ENCODE data around the gene SPOCK1.

Gene SPOCK1

DNA sequence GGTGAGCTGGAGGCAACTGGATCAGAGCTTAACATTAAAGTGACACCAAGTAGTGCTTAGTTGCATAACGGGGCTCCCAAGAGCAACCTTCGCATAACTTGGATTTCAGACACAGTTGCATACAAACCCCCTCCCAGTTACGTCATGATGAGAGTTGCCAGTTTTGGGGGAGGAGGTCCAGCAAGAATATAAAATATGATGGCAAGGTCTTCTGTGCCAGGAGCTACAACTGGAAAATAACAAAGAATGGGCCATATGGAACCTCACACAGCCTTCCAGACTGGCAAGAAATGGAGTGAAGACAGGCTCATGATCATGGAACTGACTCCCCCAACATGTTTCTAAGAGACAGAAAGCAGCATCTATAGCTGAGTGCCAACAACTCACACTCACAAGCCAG lies 8.5 kb downstream of the SPOCK1 start:
- no peak overlapping the region for H3K18ac ChIP-seq (ENCODE audit: low read depth in 1 of 2, low read length in 2 of 2)
- H3K9me3 ChIP-seq (ENCODE audit: control insufficient read depth, low read length) = no peaks in the 10 kb centered on the region
- no peak overlapping the region for H3K9ac ChIP-seq (ENCODE audit: low read length)
- no peaks in the 10 kb centered on the region for H3K79me1 ChIP-seq (replicated peaks; ENCODE audit: low read length, poor library complexity, severe bottlenecking)
- no peak overlapping the region for H3K4ac ChIP-seq (ENCODE audit: low read depth in 1 of 2, low read length in 2 of 2)
- no peak overlapping the region for H2BK5ac ChIP-seq (ENCODE audit: low read depth, low read length, poor library complexity, severe bottlenecking)
- no peak overlapping the region for H4K8ac ChIP-seq (ENCODE audit: low read length)
- no peaks in the 10 kb centered on the region for H3K27me3 ChIP-seq (ENCODE audit: control insufficient read depth in 1 of 2, insufficient read depth in 1 of 2, low read length in 2 of 2)
- H4K91ac ChIP-seq (ENCODE audit: low read length) = no peak overlapping the region
- 94% methylated on average over 2 of the region's 3 CpGs for WGBS
- no peak overlapping the region for H3K4me3 ChIP-seq (ENCODE audit: insufficient read depth in 1 of 2, low read depth in 1 of 2, low read length in 2 of 2)
- peaks cover 2% of the 10 kb centered on the region for H3K4me1 ChIP-seq (ENCODE audit: control insufficient read depth, insufficient read depth, low read depth, low read length)
- H2AFZ ChIP-seq (ENCODE audit: low read depth, low read length) = no peak overlapping the region
- no peak for DNase-seq
- peaks cover 0 to 4% of the 10 kb centered on the region in 2 experiments for H3K36me3 ChIP-seq (ENCODE audit: control insufficient read depth in 1 of 2, insufficient read depth in 2 of 2, low read depth in 1 of 2, low read length in 2 of 2)
- no peak overlapping the region for H3K27ac ChIP-seq (ENCODE audit: low read length, poor library complexity, severe bottlenecking)
- H3K4me2 ChIP-seq (ENCODE audit: low read length, poor library complexity, severe bottlenecking) = no peak overlapping the region
- no peak overlapping the region for H2BK15ac ChIP-seq (ENCODE audit: low read depth, poor library complexity, severe bottlenecking)
- no peak overlapping the region for H3K14ac ChIP-seq (ENCODE audit: low read length in 2 of 2)
- no peak overlapping the region for H2BK120ac ChIP-seq (ENCODE audit: low read depth, low read length)
- no peak overlapping the region for H2AK5ac ChIP-seq (ENCODE audit: low read length, severe bottlenecking)
- H3K23ac ChIP-seq (ENCODE audit: low read length in 2 of 2) = no peak overlapping the region
- no peak overlapping the region for H2BK12ac ChIP-seq (ENCODE audit: low read length in 2 of 2)

DNA sequence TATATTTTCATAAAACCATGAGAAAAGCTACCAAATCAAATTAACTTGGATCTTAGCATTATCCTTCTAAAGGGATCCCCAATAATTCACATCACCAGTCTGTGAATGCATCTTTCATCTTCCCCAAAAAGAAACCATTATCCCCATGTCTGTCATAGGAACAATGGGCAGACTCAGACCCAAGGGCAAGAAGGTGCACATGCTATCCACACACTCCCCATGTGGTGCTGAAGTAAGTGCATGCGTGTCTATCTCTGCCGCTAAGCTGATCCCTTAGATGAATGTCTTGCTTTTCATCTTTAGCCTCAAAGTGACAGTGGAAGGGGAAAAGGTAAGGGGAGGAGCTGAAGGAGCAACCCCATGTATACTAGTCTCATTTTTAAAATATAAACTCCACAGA lies 10.2 kb downstream of the SPOCK1 start:
- Histone ChIP-seq H3K14ac (ENCODE audit: low read length in 2 of 2) (no peak overlapping the region), H4K91ac (ENCODE audit: low read length) (no peak overlapping the region), H3K18ac (ENCODE audit: low read depth in 1 of 2, low read length in 2 of 2) (no peak overlapping the region), H3K9me3 (ENCODE audit: control insufficient read depth, low read length) (no peaks in the 10 kb centered on the region), H4K8ac (ENCODE audit: low read length) (no peak overlapping the region), H3K27me3 (ENCODE audit: control insufficient read depth in 1 of 2, insufficient read depth in 1 of 2, low read length in 2 of 2) (no peaks in the 10 kb centered on the region), H2BK120ac (ENCODE audit: low read depth, low read length) (no peak overlapping the region), H3K36me3 (ENCODE audit: control insufficient read depth in 1 of 2, insufficient read depth in 2 of 2, low read depth in 1 of 2, low read length in 2 of 2) (peaks cover 0 to 4% of the 10 kb centered on the region in 2 experiments), H3K23ac (ENCODE audit: low read length in 2 of 2) (no peak overlapping the region), H3K4ac (ENCODE audit: low read depth in 1 of 2, low read length in 2 of 2) (no peak overlapping the region), H3K9ac (ENCODE audit: low read length) (no peak overlapping the region), H2BK5ac (ENCODE audit: low read depth, low read length, poor library complexity, severe bottlenecking) (no peak overlapping the region), H3K4me1 (ENCODE audit: control insufficient read depth, insufficient read depth, low read depth, low read length) (peaks cover 2% of the 10 kb centered on the region), H3K4me2 (ENCODE audit: low read length, poor library complexity, severe bottlenecking) (no peak overlapping the region), H2AK5ac (ENCODE audit: low read length, severe bottlenecking) (no peak overlapping the region), H3K27ac (ENCODE audit: low read length, poor library complexity, severe bottlenecking) (no peak overlapping the region), H3K79me1 (replicated peaks; ENCODE audit: low read length, poor library complexity, severe bottlenecking) (no peaks in the 10 kb centered on the region), H2BK12ac (ENCODE audit: low read length in 2 of 2) (no peak overlapping the region), H2AFZ (ENCODE audit: low read depth, low read length) (no peak overlapping the region), H2BK15ac (ENCODE audit: low read depth, poor library complexity, severe bottlenecking) (no peak overlapping the region), H3K4me3 (ENCODE audit: insufficient read depth in 1 of 2, low read depth in 1 of 2, low read length in 2 of 2) (no peak overlapping the region)
- DNase-seq = no peak
- WGBS = no CpG with 5 or more reads among the region's 2 CpGs

DNA sequence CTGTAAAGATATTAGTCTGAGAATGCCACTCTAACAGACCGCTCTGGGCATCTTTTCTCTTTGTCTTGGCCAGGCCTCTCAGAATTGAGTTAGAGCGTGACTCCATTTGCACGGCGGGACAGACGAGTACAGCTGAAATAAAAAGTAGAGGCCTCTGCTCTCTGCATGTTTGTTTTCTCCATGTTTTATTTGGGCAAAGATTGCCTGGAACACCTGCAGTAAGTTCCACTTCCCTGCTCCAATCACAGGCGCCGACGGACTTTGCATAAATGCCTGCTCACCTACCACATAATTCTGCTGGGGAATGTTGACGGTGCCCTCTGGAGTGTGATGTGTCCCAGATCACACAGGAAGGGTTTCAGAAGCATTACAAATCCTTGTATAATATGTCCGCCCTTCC lies 10.6 kb downstream of the SPOCK1 start:
- Histone ChIP-seq H4K8ac (ENCODE audit: low read length) (no peak overlapping the region), H4K91ac (ENCODE audit: low read length) (no peak overlapping the region), H2AK5ac (ENCODE audit: low read length, severe bottlenecking) (no peak overlapping the region), H3K18ac (ENCODE audit: low read depth in 1 of 2, low read length in 2 of 2) (no peak overlapping the region), H2BK12ac (ENCODE audit: low read length in 2 of 2) (no peak overlapping the region), H2BK120ac (ENCODE audit: low read depth, low read length) (no peak overlapping the region), H3K36me3 (ENCODE audit: control insufficient read depth in 1 of 2, insufficient read depth in 2 of 2, low read depth in 1 of 2, low read length in 2 of 2) (peaks cover 0 to 8% of the 10 kb centered on the region in 2 experiments), H3K27ac (ENCODE audit: low read length, poor library complexity, severe bottlenecking) (no peak overlapping the region), H3K9ac (ENCODE audit: low read length) (no peak overlapping the region), H2BK5ac (ENCODE audit: low read depth, low read length, poor library complexity, severe bottlenecking) (no peak overlapping the region), H3K4ac (ENCODE audit: low read depth in 1 of 2, low read length in 2 of 2) (no peak overlapping the region), H3K9me3 (ENCODE audit: control insufficient read depth, low read length) (no peaks in the 10 kb centered on the region), H3K79me1 (replicated peaks; ENCODE audit: low read length, poor library complexity, severe bottlenecking) (no peaks in the 10 kb centered on the region), H3K14ac (ENCODE audit: low read length in 2 of 2) (no peak overlapping the region), H2BK15ac (ENCODE audit: low read depth, poor library complexity, severe bottlenecking) (no peak overlapping the region), H3K4me1 (ENCODE audit: control insufficient read depth, insufficient read depth, low read depth, low read length) (peaks cover 2% of the 10 kb centered on the region), H2AFZ (ENCODE audit: low read depth, low read length) (no peak overlapping the region), H3K23ac (ENCODE audit: low read length in 2 of 2) (no peak overlapping the region), H3K4me2 (ENCODE audit: low read length, poor library complexity, severe bottlenecking) (no peak overlapping the region), H3K27me3 (ENCODE audit: control insufficient read depth in 1 of 2, insufficient read depth in 1 of 2, low read length in 2 of 2) (no peaks in the 10 kb centered on the region), H3K4me3 (ENCODE audit: insufficient read depth in 1 of 2, low read depth in 1 of 2, low read length in 2 of 2) (no peak overlapping the region)
- 96% methylated on average over 9 of the region's 10 CpGs for WGBS
- no peak for DNase-seq

DNA sequence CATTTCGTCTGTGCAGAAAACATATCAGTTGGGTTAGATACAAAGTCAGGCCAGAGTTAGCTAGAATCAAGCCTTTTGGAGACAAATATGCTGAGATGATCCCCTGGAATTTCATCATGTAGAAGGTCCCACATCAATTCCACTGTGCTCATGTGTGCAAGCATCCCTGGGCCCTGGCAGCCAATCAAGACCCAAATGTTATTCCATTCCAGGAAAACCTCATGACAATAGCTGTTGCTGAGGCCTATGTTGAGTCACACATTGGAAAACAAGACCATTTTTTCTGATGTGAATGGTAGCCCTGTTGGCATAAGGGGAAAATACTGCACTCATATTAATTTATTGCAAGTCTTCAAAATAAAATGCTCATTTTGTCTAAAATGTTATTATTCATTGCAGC lies 11.5 kb downstream of the SPOCK1 start:
- WGBS = 85% methylated on average over 1 of the region's 1 CpG
- Histone ChIP-seq H3K79me1 (replicated peaks; ENCODE audit: low read length, poor library complexity, severe bottlenecking) (no peaks in the 10 kb centered on the region), H3K27ac (ENCODE audit: low read length, poor library complexity, severe bottlenecking) (no peak overlapping the region), H3K9ac (ENCODE audit: low read length) (peak overlapping the region; percentile 61), H3K36me3 (ENCODE audit: control insufficient read depth in 1 of 2, insufficient read depth in 2 of 2, low read depth in 1 of 2, low read length in 2 of 2) (peaks cover 0 to 5% of the 10 kb centered on the region in 2 experiments), H4K8ac (ENCODE audit: low read length) (no peak overlapping the region), H3K27me3 (ENCODE audit: control insufficient read depth in 1 of 2, insufficient read depth in 1 of 2, low read length in 2 of 2) (no peaks in the 10 kb centered on the region), H3K4me2 (ENCODE audit: low read length, poor library complexity, severe bottlenecking) (no peak overlapping the region), H2AFZ (ENCODE audit: low read depth, low read length) (no peak overlapping the region), H2BK12ac (ENCODE audit: low read length in 2 of 2) (no peak overlapping the region), H2BK120ac (ENCODE audit: low read depth, low read length) (no peak overlapping the region), H3K4me1 (ENCODE audit: control insufficient read depth, insufficient read depth, low read depth, low read length) (peaks cover 2% of the 10 kb centered on the region), H3K9me3 (ENCODE audit: control insufficient read depth, low read length) (no peaks in the 10 kb centered on the region), H2AK5ac (ENCODE audit: low read length, severe bottlenecking) (no peak overlapping the region), H2BK15ac (ENCODE audit: low read depth, poor library complexity, severe bottlenecking) (no peak overlapping the region), H2BK5ac (ENCODE audit: low read depth, low read length, poor library complexity, severe bottlenecking) (no peak overlapping the region), H3K4ac (ENCODE audit: low read depth in 1 of 2, low read length in 2 of 2) (no peak overlapping the region), H3K18ac (ENCODE audit: low read depth in 1 of 2, low read length in 2 of 2) (no peak overlapping the region), H4K91ac (ENCODE audit: low read length) (no peak overlapping the region), H3K4me3 (ENCODE audit: insufficient read depth in 1 of 2, low read depth in 1 of 2, low read length in 2 of 2) (peak overlapping the region in 1 of 2 experiments; percentile 20), H3K14ac (ENCODE audit: low read length in 2 of 2) (no peak overlapping the region), H3K23ac (ENCODE audit: low read length in 2 of 2) (no peak overlapping the region)
- DNase-seq = no peak
